PC-3 (cell line): ENCODE data around the gene NFIC.

Experiments used
- EZH2 ChIP-seq: fragments of 300-600 bp; sonication (generic); IDR thresholded peaks from one replicate; pipeline ENCODE4 v1.6.1; 2017; ENCODE audit warnings: antibody characterized with exemption, mild to moderate bottlenecking, low read length; ENCODE audit not compliant: unreplicated experiment
- TF ChIP-seq, protein P1 (sequence below): fragments of 300-600 bp; sonication (generic); conservative IDR thresholded peaks from 2 replicates; pipeline ENCODE4 v1.5.1; 2017; ENCODE audit warnings: antibody characterized with exemption, low read depth, mild to moderate bottlenecking, low read length

DNA sequence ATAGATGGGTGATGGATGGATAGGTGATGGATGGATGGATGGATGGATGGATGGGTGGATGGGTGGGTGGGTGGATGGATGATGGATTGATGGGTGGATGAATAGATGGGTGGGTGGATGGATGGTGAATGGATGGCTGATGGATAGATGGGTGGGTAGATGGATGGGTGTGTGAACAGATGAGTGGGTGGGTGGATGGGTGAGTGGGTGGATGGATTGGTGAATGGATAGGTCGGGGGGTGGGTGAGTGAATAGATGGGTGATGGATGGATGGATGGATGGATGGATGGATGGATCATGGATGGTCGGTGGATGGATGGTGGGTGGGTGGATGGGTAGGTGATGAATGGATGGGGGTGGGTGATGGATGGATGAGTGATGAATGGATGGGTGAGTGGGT, 110.4 kb downstream of the NFIC start:
- TF ChIP-seq, protein P1, sequence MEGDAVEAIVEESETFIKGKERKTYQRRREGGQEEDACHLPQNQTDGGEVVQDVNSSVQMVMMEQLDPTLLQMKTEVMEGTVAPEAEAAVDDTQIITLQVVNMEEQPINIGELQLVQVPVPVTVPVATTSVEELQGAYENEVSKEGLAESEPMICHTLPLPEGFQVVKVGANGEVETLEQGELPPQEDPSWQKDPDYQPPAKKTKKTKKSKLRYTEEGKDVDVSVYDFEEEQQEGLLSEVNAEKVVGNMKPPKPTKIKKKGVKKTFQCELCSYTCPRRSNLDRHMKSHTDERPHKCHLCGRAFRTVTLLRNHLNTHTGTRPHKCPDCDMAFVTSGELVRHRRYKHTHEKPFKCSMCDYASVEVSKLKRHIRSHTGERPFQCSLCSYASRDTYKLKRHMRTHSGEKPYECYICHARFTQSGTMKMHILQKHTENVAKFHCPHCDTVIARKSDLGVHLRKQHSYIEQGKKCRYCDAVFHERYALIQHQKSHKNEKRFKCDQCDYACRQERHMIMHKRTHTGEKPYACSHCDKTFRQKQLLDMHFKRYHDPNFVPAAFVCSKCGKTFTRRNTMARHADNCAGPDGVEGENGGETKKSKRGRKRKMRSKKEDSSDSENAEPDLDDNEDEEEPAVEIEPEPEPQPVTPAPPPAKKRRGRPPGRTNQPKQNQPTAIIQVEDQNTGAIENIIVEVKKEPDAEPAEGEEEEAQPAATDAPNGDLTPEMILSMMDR, result no peak
- no peak for TF ChIP-seq EZH2
